ENCODE results near the gene METTL22.

METTL22 gene

DNA sequence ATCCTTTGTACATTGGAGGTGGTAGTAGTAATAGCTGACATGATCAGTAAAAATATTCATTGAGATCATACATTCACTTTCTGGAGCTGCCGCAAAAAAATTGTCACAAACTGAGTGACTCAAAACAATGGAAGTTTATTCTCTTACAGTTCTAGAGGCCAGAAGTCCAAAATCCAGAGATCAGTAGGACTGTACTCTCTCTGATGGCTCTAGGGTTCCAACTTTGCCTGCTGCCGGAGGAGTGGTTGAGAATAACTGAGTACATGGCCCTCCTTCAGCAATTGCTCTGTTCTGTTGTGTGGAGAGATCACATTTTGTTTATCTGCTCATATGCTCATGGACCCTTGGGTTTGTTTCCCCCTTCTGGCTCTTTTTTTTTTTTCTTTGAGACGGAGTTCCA lies 76.5 kb downstream of the METTL22 start:
- no peak for DNase-seq

Measured in activated CD4-positive, alpha-beta T cell treated with anti-CD3 and anti-CD28 coated beads, Interleukin-2, amount 50 U/mL, for 4 hours (primary cell).